Thoracic aorta (tissue), 2 donors: Measurements from ENCODE around the gene SUMO4. TPM values are rescaled to one million over a fixed set of nuclear protein-coding genes. Genes with fewer than 3 reads are reported as not detected.

Experiments used
- ATAC-seq: fragments of 150-250 bp; one replicate; pipeline ENCODE4 v1.8.0; 2017; ENCODE audit warnings: low read depth; ENCODE audit not compliant: insufficient number of reproducible peaks, low FRiP score
- DNase-seq: peaks from one replicate; pipeline ENCODE4 v3.0.0-alpha.2; 2020; ENCODE audit warnings: low spot score
- H3K27ac ChIP-seq, 2 donors: fragments of 200-600 bp; sonication (generic); 1 replicate in 1 of 2; 2 replicates in 1 of 2; pipeline ENCODE4 v1.5.1; 2016; ENCODE audit warnings: mild to moderate bottlenecking in 2 of 2, moderate library complexity in 2 of 2
- H3K27me3 ChIP-seq: fragments of 200-600 bp; sonication (generic); replicated peaks from 2 replicates; pipeline ENCODE4 v1.6.0; 2016; ENCODE audit warnings: mild to moderate bottlenecking; ENCODE audit not compliant: insufficient read depth
- H3K36me3 ChIP-seq: fragments of 200-600 bp; sonication (generic); one replicate; pipeline ENCODE4 v1.5.1; 2016
- H3K4me1 ChIP-seq, 2 donors: fragments of 200-600 bp; sonication (generic); 1 replicate in 1 of 2; 2 replicates in 1 of 2; pipeline versions ENCODE4 v1.5.1 to v1.6.0; 2016; ENCODE audit warnings: low read depth in 2 of 2, mild to moderate bottlenecking in 1 of 2; ENCODE audit not compliant: control insufficient read depth in 1 of 2
- H3K4me3 ChIP-seq: fragments of 200-600 bp; sonication (generic); 2 replicates; pipeline ENCODE4 v1.5.1; 2016; ENCODE audit warnings: mild to moderate bottlenecking
- H3K9me3 ChIP-seq: fragments of 200-600 bp; sonication (generic); 2 replicates; pipeline ENCODE4 v1.5.1; 2016
- CTCF ChIP-seq: fragments of 200-600 bp; sonication (generic); IDR thresholded peaks from one replicate; pipeline ENCODE4 v1.5.1; 2019; ENCODE audit warnings: antibody characterized with exemption
- total RNA-seq, 2 donors: library from RNA; depleted of rRNA; stranded (reverse); fragments of >200 nt; gene quantifications; one replicate each; pipeline versions ENCODE4 v1.1.0 to v1.2.3, GENCODE V29; 2016

Gene SUMO4
- total RNA-seq, 2 donors from 2014 or later = 3.2 to 5.6 TPM

GRCh38 chr6:149429427-149430360 lies 29.6 kb downstream of the SUMO4 start:
- H3K4me3 ChIP-seq = no peak overlapping the region
- H3K27me3 ChIP-seq = no peaks in the 10 kb centered on the region
- H3K36me3 ChIP-seq = no peaks in the 10 kb centered on the region
- no peaks in the 10 kb centered on the region for H3K4me1 ChIP-seq
- no peak for DNase-seq
- ATAC-seq = no peak
- H3K27ac ChIP-seq = no peak overlapping the region
- TF ChIP-seq CTCF = no peak
- H3K9me3 ChIP-seq = no peaks in the 10 kb centered on the region

- Histone ChIP-seq H3K27ac (no peak overlapping the region), H3K9me3 (no peaks in the 10 kb centered on the region), H3K27me3 (no peaks in the 10 kb centered on the region), H3K4me1 (no peaks in the 10 kb centered on the region), H3K36me3 (no peaks in the 10 kb centered on the region), H3K4me3 (peak overlapping the region; percentile 53)
- peak; percentile 78 for ATAC-seq
- TF ChIP-seq CTCF = peak; percentile 93
- DNase-seq = peak; percentile 78
Observed at GRCh38 chr6:149431905-149432775, 32.1 kb downstream of the SUMO4 start.

GRCh38 chr6:149433405-149433804 lies 33.3 kb downstream of the SUMO4 start:
- Histone ChIP-seq H3K27ac (no peak overlapping the region), H3K9me3 (no peaks in the 10 kb centered on the region), H3K4me1 (no peaks in the 10 kb centered on the region), H3K36me3 (no peaks in the 10 kb centered on the region), H3K4me3 (no peak overlapping the region), H3K27me3 (no peaks in the 10 kb centered on the region)
- no peak for ATAC-seq
- DNase-seq = no peak
- TF ChIP-seq CTCF = no peak

GRCh38 chr6:149433881-149434280 lies 33.8 kb downstream of the SUMO4 start:
- Histone ChIP-seq H3K9me3 (no peaks in the 10 kb centered on the region), H3K36me3 (no peaks in the 10 kb centered on the region), H3K27ac (no peak overlapping the region), H3K27me3 (no peaks in the 10 kb centered on the region), H3K4me1 (no peaks in the 10 kb centered on the region), H3K4me3 (no peak overlapping the region)
- no peak for TF ChIP-seq CTCF
- no peak for DNase-seq
- no peak for ATAC-seq

- no peak overlapping the region for H3K4me3 ChIP-seq
- ATAC-seq (no peak), DNase-seq (no peak)
- H3K27me3 ChIP-seq = no peaks in the 10 kb centered on the region
- H3K9me3 ChIP-seq = no peaks in the 10 kb centered on the region
- no peaks in the 10 kb centered on the region for H3K36me3 ChIP-seq
- H3K27ac ChIP-seq = no peak overlapping the region
- TF ChIP-seq CTCF = no peak
- H3K4me1 ChIP-seq = no peaks in the 10 kb centered on the region
Observed at GRCh38 chr6:149435919-149436586, 36.0 kb downstream of the SUMO4 start.
